Fibroblast of mammary gland (primary cell): ENCODE measurements around the gene GJC3.
"Not testable (repeated sequence)": the region's sequence is repeated elsewhere in the genome, so short reads cannot be mapped to it uniquely, and the experiment has no call there.

Experiments used
- DNase-seq: peaks from one replicate; pipeline ENCODE4 v3.0.0-alpha.2; 2010; ENCODE audit warnings: low read depth
- H3K4me3 ChIP-seq: 2 replicates; pipeline ENCODE4 v1.5.1; 2011; ENCODE audit warnings: low read depth, mild to moderate bottlenecking, low read length, moderate library complexity; ENCODE audit not compliant: control insufficient read depth
- TF ChIP-seq, protein P1 (sequence below): conservative IDR thresholded peaks from 2 replicates; pipeline ENCODE4 v1.5.1; 2011; ENCODE audit warnings: low read depth, low read length, inconsistent platforms; ENCODE audit not compliant: control insufficient read depth, insufficient read depth

Gene GJC3

DNA sequence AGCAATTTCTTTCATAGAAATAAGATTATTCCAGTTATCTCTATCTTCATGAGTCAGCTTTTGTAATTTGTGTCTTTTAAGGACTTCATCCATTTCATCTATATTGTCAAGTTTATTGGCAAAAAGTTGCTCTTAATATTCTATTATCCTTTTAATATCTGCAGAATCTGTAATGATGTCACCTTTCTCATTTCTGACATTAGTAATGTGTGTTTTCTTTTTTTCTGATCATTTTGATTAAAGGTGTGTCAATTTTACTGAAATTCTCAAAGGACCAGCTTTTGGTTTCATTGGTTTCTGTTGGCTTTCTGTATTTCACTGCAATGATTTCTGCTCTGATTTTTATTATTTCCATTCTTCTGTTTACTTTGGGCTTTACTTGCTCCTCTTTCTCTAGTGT, 34.7 kb downstream of the GJC3 start:
- no peak for DNase-seq
- H3K4me3 ChIP-seq: no peak overlapping the region
- TF ChIP-seq, protein P1, sequence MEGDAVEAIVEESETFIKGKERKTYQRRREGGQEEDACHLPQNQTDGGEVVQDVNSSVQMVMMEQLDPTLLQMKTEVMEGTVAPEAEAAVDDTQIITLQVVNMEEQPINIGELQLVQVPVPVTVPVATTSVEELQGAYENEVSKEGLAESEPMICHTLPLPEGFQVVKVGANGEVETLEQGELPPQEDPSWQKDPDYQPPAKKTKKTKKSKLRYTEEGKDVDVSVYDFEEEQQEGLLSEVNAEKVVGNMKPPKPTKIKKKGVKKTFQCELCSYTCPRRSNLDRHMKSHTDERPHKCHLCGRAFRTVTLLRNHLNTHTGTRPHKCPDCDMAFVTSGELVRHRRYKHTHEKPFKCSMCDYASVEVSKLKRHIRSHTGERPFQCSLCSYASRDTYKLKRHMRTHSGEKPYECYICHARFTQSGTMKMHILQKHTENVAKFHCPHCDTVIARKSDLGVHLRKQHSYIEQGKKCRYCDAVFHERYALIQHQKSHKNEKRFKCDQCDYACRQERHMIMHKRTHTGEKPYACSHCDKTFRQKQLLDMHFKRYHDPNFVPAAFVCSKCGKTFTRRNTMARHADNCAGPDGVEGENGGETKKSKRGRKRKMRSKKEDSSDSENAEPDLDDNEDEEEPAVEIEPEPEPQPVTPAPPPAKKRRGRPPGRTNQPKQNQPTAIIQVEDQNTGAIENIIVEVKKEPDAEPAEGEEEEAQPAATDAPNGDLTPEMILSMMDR: no peak

- no peak overlapping the region for H3K4me3 ChIP-seq
- TF ChIP-seq, protein P1: no peak
- DNase-seq: no peak
These were observed 36.1 kb downstream of the GJC3 start for GRCh38 chr7:99893280-99893679.

GRCh38 chr7:99890348-99890747, 39.1 kb downstream of the GJC3 start:
- H3K4me3 ChIP-seq, DNase-seq: not testable (repeated sequence)

GRCh38 chr7:99888366-99888765, 41.1 kb downstream of the GJC3 start:
- H3K4me3 ChIP-seq, DNase-seq: not testable (repeated sequence)

DNA sequence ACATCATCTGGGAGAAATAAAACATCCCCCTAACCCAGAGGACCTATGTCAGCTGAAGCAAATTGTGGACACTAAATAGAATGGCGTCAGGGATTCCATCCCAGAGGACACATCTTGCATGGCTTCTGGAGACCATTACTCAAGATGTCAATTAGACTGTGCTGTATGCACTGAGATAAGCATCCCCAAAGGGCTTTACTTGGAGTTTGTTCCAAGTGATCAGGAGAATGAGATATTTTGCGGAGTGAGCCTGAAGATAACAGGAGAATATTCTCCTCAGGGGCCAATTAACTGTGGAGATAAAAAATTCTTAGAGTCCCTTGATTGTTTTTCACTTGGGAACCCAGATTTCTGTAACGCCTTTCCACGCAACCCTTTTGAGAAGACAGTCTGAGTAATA, 48.0 kb downstream of the GJC3 start:
- no peak for DNase-seq
- no peak overlapping the region for H3K4me3 ChIP-seq
- TF ChIP-seq, protein P1: no peak

GRCh38 chr7:99876933-99877332, 52.5 kb downstream of the GJC3 start, which contains the start of gene OR2AE1:
Gene OR2AE1, minus strand, starts transcription at chr7:99877033. Its CDS starts 0 bp downstream, at chr7:99877033.
- H3K4me3 ChIP-seq: no peak within 1 kb of the TSS
- DNase-seq: no peak
- TF ChIP-seq, protein P1: no peak

DNA sequence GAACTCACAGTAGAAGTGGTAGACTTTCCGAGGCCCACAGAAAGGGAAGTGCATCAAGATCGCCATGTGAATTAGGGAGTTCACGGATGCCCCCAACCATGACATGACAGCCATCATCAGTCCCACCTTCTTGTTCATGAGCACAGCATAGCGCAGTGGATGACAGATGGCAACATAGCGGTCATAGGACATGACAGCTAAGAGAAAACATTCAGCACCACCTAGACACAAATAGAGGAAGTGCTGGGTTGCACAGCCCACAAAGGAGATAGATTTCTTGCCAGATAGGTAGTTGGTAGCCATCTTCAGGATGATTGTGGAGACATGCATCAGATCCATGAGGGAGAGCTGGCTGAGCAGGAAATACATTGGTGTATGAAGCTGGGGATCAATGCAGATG, 52.9 kb downstream of the GJC3 start:
- no peak for DNase-seq
- TF ChIP-seq, protein P1: no peak
- no peak overlapping the region for H3K4me3 ChIP-seq
